GM23338 (cell line): ENCODE results near the gene GKN2. TPM values are rescaled to one million over a fixed set of nuclear protein-coding genes. Genes with fewer than 3 reads are reported as not detected.

ENCODE experiments used
- ATAC-seq: fragments of 200-7000 bp; cut with Tn5 transposase; 3 replicates; pipeline ENCODE4 v1.9.1; 2020
- DNase-seq: peaks from one replicate; pipeline ENCODE4 v3.0.0-alpha.2; 2015; ENCODE audit warnings: low spot score
- H2AFZ ChIP-seq: fragments of 200-600 bp; sonication (generic); 2 replicates; pipeline ENCODE4 v1.8.0; 2016; ENCODE audit warnings: antibody characterized with exemption, mild to moderate bottlenecking, moderate library complexity
- H3F3A ChIP-seq: fragments of 200-600 bp; sonication (generic); replicated peaks from 2 replicates; pipeline ENCODE4 v1.8.0; 2017; ENCODE audit warnings: antibody characterized with exemption, mixed run types, low read depth
- H3K27ac ChIP-seq: fragments of 200-600 bp; sonication (generic); 2 replicates; pipeline ENCODE4 v1.6.1; 2016; ENCODE audit warnings: low read depth
- H3K27me3 ChIP-seq: fragments of 200-600 bp; sonication (generic); 2 replicates; pipeline ENCODE4 v1.8.0; 2016; ENCODE audit warnings: mild to moderate bottlenecking, mixed run types, moderate library complexity; ENCODE audit not compliant: insufficient read depth
- H3K36me3 ChIP-seq: fragments of 200-600 bp; sonication (generic); 2 replicates; pipeline ENCODE4 v1.8.0; 2016; ENCODE audit warnings: mild to moderate bottlenecking; ENCODE audit not compliant: insufficient read depth
- H3K4me1 ChIP-seq: fragments of 200-600 bp; sonication (generic); 2 replicates; pipeline ENCODE4 v1.8.0; 2016; ENCODE audit warnings: mild to moderate bottlenecking, moderate library complexity; ENCODE audit not compliant: insufficient read depth
- H3K4me2 ChIP-seq: fragments of 200-600 bp; sonication (generic); 2 replicates; pipeline ENCODE4 v1.7.1; 2017; ENCODE audit warnings: mixed run types
- H3K4me3 ChIP-seq: fragments of 200-600 bp; sonication (generic); 2 replicates; pipeline ENCODE4 v1.6.1; 2016; ENCODE audit warnings: mixed run types
- H3K79me2 ChIP-seq: fragments of 200-600 bp; sonication (generic); replicated peaks from 2 replicates; pipeline ENCODE4 v1.8.0; 2017; ENCODE audit warnings: mild to moderate bottlenecking; ENCODE audit not compliant: insufficient read depth
- H3K9me2 ChIP-seq: fragments of 200-600 bp; sonication (generic); 2 replicates; pipeline ENCODE4 v1.8.0; 2017; ENCODE audit not compliant: insufficient read depth
- H4K20me1 ChIP-seq: fragments of 200-600 bp; sonication (generic); replicated peaks from 2 replicates; pipeline ENCODE4 v1.8.0; 2017; ENCODE audit warnings: mild to moderate bottlenecking; ENCODE audit not compliant: insufficient read depth
- H3K27ac Mint-ChIP-seq: 2 replicates; pipeline ENCODE4 v1.8.0; 2020; ENCODE audit warnings: inconsistent platforms, mild to moderate bottlenecking, moderate library complexity, mixed read lengths
- H3K27me3 Mint-ChIP-seq: 3 replicates; pipeline ENCODE4 v1.8.0; 2022; ENCODE audit warnings: low read depth, mild to moderate bottlenecking, moderate library complexity, mixed read lengths, inconsistent platforms; ENCODE audit not compliant: insufficient read depth, poor library complexity
- H3K36me3 Mint-ChIP-seq: 3 replicates; pipeline ENCODE4 v1.8.0; 2021; ENCODE audit warnings: low read depth, mild to moderate bottlenecking, inconsistent platforms, moderate library complexity, mixed read lengths
- H3K4me1 Mint-ChIP-seq: 3 replicates; pipeline ENCODE4 v1.8.0; 2020; ENCODE audit warnings: mild to moderate bottlenecking, inconsistent platforms, mixed read lengths
- H3K4me3 Mint-ChIP-seq: 3 replicates; pipeline ENCODE4 v1.8.0; 2021; ENCODE audit warnings: moderate library complexity, mild to moderate bottlenecking, inconsistent platforms, mixed read lengths
- H3K9me3 Mint-ChIP-seq: 3 replicates; pipeline ENCODE4 v1.8.0; 2020; ENCODE audit warnings: moderate library complexity, mild to moderate bottlenecking, inconsistent platforms, mixed read lengths
- CREB1 ChIP-seq: fragments of 250-450 bp; sonication (Bioruptor Pico); IDR thresholded peaks from 2 replicates; pipeline ENCODE4 v1.5.0; 2020; ENCODE audit warnings: low read depth, mild to moderate bottlenecking, moderate library complexity
- EZH2phosphoT487 ChIP-seq: fragments of 200-600 bp; sonication (generic); IDR thresholded peaks from one replicate; pipeline ENCODE4 v1.8.1; 2018; ENCODE audit warnings: antibody characterized with exemption; ENCODE audit not compliant: unreplicated experiment
- JUNB ChIP-seq: IDR thresholded peaks from one replicate; pipeline ENCODE4 v1.6.1; 2016; ENCODE audit warnings: antibody characterized with exemption; ENCODE audit not compliant: unreplicated experiment
- NANOG ChIP-seq: IDR thresholded peaks from 2 replicates; pipeline ENCODE4 v1.6.1; 2016; ENCODE audit warnings: antibody characterized with exemption, borderline replicate concordance
- POLR2AphosphoS5 ChIP-seq: IDR thresholded peaks from 2 replicates; pipeline ENCODE4 v1.6.1; 2016; ENCODE audit warnings: antibody characterized with exemption, low read depth
- STAT1 ChIP-seq: IDR thresholded peaks from one replicate; pipeline ENCODE4 v1.6.1; 2016; ENCODE audit warnings: antibody characterized with exemption; ENCODE audit not compliant: unreplicated experiment
- ZNF114 ChIP-seq: fragments of 250-450 bp; sonication (Bioruptor Pico); IDR thresholded peaks from 2 replicates; pipeline ENCODE4 v1.5.0; 2020; ENCODE audit warnings: mild to moderate bottlenecking, moderate library complexity
- ZNF331 ChIP-seq: fragments of 250-450 bp; sonication (Bioruptor Pico); IDR thresholded peaks from 2 replicates; pipeline ENCODE4 v1.5.0; 2020; ENCODE audit warnings: low read depth, mild to moderate bottlenecking, moderate library complexity
- ZNF462 ChIP-seq: fragments of 250-450 bp; sonication (Bioruptor Pico); IDR thresholded peaks from 2 replicates; pipeline ENCODE4 v1.5.0; 2020; ENCODE audit warnings: mild to moderate bottlenecking, moderate library complexity
- polyA plus RNA-seq: library from polyadenylated mRNA; unstranded; fragments of >200 nt; fragmentation: Nextera tagmentation; extraction: Ambion mirVana; gene quantifications from 2 replicates; pipeline ENCODE4 v1.2.1, GENCODE V29; 2016
- total RNA-seq: library from RNA; depleted of rRNA; stranded (reverse); fragments of >200 nt; shearing (Covaris generic); gene quantifications from 2 replicates; pipeline ENCODE4 v1.2.3, GENCODE V29; 2014
- TF ChIP-seq, protein P1 (sequence below): IDR thresholded peaks from 2 replicates; pipeline ENCODE4 v1.6.1; 2016; ENCODE audit warnings: antibody characterized with exemption
- TF ChIP-seq, protein P2 (sequence below): IDR thresholded peaks from one replicate; pipeline ENCODE4 v1.6.1; 2018; ENCODE audit warnings: antibody characterized with exemption; ENCODE audit not compliant: unreplicated experiment
- TF ChIP-seq, protein P3 (sequence below), 2 experiments: fragments of 200-600 bp in 1 of 2; sonication (generic) in 1 of 2; conservative IDR thresholded peaks; 2 replicates each; pipeline versions ENCODE4 v1.5.1 to v1.6.1; 2016 to 2017; ENCODE audit warnings: antibody characterized with exemption in 2 of 2, low read depth in 2 of 2, mild to moderate bottlenecking in 2 of 2, moderate library complexity in 1 of 2

GKN2 gene
- total and polyA plus RNA-seq, 2 experiments from 2014 or later: not detected

DNA sequence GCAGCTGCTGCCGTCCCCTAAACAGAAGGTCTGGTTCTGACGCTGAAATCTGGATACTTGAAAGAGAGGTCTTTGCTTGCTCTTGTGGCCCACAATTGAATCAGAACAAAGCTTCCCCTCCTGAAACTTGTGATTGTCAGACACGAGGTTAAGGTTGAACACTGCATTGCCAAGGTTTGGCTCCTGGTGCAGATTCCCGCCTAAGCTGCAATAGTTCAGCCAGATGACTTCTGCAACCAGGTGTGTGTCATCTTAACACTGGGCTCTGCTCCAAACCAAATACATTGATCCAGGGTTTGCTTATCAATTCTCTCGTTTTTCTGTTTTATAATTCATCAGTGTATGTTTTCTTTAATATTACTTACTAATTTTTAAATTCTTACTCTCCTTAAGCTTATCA is 36.3 kb upstream of the GKN2 start (continued):
- TF ChIP-seq, protein P1, sequence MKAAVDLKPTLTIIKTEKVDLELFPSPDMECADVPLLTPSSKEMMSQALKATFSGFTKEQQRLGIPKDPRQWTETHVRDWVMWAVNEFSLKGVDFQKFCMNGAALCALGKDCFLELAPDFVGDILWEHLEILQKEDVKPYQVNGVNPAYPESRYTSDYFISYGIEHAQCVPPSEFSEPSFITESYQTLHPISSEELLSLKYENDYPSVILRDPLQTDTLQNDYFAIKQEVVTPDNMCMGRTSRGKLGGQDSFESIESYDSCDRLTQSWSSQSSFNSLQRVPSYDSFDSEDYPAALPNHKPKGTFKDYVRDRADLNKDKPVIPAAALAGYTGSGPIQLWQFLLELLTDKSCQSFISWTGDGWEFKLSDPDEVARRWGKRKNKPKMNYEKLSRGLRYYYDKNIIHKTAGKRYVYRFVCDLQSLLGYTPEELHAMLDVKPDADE: no peak

- peaks cover 2% of the 10 kb centered on the region for H3K27me3 Mint-ChIP-seq
- no peaks in the 10 kb centered on the region for H3K4me1 ChIP-seq
- no peaks in the 10 kb centered on the region for H3F3A ChIP-seq
- no peak overlapping the region for H3K4me3 Mint-ChIP-seq
- DNase-seq (peak; percentile 3), ATAC-seq (no peak; the same call in 2 of the 3 replicates)
- no peaks in the 10 kb centered on the region for H4K20me1 ChIP-seq
- no peak overlapping the region for H3K4me3 ChIP-seq
- H3K27me3 ChIP-seq: no peaks in the 10 kb centered on the region
- H2AFZ ChIP-seq: peak overlapping the region; percentile 28; the same call in 1 of the 2 replicates
- H3K27ac Mint-ChIP-seq: no peak overlapping the region
- H3K36me3 Mint-ChIP-seq: no peaks in the 10 kb centered on the region
- H3K27ac ChIP-seq: no peak overlapping the region
- H3K9me2 ChIP-seq: no peaks in the 10 kb centered on the region
- H3K4me1 Mint-ChIP-seq: no peaks in the 10 kb centered on the region
- no peaks in the 10 kb centered on the region for H3K9me3 Mint-ChIP-seq
- H3K79me2 ChIP-seq: no peaks in the 10 kb centered on the region
- no peak overlapping the region for H3K4me2 ChIP-seq
- no peaks in the 10 kb centered on the region for H3K36me3 ChIP-seq
- TF ChIP-seq ZNF462 (no peak), STAT1 (no peak), POLR2AphosphoS5 (no peak), ZNF114 (CRISPR knock-in tag) (no peak), NANOG (no peak), JUNB (no peak), CREB1 (no peak), EZH2phosphoT487 (no peak), ZNF331 (no peak)
- TF ChIP-seq, protein P2, sequence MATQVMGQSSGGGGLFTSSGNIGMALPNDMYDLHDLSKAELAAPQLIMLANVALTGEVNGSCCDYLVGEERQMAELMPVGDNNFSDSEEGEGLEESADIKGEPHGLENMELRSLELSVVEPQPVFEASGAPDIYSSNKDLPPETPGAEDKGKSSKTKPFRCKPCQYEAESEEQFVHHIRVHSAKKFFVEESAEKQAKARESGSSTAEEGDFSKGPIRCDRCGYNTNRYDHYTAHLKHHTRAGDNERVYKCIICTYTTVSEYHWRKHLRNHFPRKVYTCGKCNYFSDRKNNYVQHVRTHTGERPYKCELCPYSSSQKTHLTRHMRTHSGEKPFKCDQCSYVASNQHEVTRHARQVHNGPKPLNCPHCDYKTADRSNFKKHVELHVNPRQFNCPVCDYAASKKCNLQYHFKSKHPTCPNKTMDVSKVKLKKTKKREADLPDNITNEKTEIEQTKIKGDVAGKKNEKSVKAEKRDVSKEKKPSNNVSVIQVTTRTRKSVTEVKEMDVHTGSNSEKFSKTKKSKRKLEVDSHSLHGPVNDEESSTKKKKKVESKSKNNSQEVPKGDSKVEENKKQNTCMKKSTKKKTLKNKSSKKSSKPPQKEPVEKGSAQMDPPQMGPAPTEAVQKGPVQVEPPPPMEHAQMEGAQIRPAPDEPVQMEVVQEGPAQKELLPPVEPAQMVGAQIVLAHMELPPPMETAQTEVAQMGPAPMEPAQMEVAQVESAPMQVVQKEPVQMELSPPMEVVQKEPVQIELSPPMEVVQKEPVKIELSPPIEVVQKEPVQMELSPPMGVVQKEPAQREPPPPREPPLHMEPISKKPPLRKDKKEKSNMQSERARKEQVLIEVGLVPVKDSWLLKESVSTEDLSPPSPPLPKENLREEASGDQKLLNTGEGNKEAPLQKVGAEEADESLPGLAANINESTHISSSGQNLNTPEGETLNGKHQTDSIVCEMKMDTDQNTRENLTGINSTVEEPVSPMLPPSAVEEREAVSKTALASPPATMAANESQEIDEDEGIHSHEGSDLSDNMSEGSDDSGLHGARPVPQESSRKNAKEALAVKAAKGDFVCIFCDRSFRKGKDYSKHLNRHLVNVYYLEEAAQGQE: no peak
- TF ChIP-seq, protein P1: no peak
- TF ChIP-seq, protein P3, sequence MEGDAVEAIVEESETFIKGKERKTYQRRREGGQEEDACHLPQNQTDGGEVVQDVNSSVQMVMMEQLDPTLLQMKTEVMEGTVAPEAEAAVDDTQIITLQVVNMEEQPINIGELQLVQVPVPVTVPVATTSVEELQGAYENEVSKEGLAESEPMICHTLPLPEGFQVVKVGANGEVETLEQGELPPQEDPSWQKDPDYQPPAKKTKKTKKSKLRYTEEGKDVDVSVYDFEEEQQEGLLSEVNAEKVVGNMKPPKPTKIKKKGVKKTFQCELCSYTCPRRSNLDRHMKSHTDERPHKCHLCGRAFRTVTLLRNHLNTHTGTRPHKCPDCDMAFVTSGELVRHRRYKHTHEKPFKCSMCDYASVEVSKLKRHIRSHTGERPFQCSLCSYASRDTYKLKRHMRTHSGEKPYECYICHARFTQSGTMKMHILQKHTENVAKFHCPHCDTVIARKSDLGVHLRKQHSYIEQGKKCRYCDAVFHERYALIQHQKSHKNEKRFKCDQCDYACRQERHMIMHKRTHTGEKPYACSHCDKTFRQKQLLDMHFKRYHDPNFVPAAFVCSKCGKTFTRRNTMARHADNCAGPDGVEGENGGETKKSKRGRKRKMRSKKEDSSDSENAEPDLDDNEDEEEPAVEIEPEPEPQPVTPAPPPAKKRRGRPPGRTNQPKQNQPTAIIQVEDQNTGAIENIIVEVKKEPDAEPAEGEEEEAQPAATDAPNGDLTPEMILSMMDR (conservative IDR thresholded peaks at IDR 0.05; ENCODE audit: low read depth in 2 of 2): no peak
Measured at GRCh38 chr2:68987021-68987503, 34.4 kb upstream of the GKN2 start.
